GM18505 (cell line): ENCODE measurements around the gene RUNX3.

Experiments used
- ATAC-seq: cut with Tn5 transposase; IDR thresholded peaks from one replicate; pipeline ENCODE4 v1.9.1; 2021; ENCODE audit not compliant: unreplicated experiment
- POLR2A ChIP-seq: IDR thresholded peaks from 4 replicates; pipeline ENCODE4 v1.6.1; 2011; ENCODE audit warnings: borderline replicate concordance; ENCODE audit not compliant: insufficient read depth, insufficient read length; ENCODE audit errors: extremely low read depth

Gene RUNX3

DNA sequence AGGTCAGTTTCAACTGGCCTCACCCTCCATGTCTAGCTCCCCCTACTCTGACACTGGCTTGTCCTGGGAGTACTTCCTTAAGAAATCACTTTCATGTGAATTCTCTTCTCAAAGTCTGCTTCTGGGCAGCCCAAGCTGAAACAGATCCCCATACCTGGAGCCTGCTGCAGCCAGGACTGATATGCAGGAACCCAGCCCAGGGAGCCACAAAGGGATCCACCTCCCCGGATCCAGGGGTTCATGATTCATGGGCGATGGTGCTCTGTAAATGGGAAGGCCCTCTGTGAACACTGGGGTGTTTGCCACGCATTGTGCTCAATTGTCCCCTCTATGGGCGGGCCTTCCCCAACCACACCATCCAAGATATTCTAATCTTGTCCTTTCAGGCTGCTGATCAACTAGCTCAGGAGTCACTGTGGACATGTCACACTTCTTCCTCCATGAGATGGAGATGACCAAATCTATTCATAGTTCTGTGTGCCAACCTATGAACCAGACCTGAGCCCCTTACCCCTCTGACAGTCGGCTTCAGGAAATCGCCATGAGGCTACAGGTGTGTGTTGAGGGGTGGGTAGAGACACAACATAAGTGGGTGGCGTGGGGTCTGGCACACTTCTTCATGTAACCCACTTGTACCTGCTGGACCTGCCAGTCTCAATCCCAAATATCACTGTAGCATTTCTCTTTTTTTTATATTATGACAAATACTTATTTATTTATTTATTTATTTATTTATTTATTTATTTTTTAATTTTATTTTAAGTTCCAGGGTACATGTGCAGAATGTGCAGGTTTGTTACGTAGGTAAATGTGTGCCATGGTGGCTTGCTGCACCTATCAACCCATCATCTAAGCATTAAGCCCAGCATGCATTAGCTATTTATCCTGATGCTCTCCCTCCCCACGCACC lies 41.8 kb downstream of the RUNX3 start:
- no peak for TF ChIP-seq POLR2A
- no peak for ATAC-seq

GRCh38 chr1:24886241-24886640 lies 43.8 kb downstream of the RUNX3 start:
- no peak for ATAC-seq
- no peak for TF ChIP-seq POLR2A

DNA sequence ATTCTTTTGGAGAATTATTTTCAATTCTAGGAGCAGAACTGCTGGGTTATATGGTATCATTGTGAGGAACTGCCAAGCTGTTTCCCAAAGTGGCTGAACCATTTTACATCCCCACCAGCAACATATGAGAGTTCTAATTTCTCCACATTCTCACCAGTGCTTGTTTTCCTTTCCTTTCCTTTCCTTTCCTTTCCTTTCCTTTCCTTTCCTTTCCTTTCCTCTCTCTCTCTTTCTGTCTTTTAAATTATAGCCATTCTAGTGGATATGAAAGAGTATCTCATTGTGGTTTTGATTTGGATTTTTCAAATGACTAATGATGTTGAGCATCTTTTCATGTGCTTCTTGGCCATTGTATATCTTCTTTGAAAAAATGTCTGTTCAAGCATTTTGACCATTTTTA lies 45.3 kb downstream of the RUNX3 start:
- no peak for TF ChIP-seq POLR2A
- ATAC-seq: no peak

DNA sequence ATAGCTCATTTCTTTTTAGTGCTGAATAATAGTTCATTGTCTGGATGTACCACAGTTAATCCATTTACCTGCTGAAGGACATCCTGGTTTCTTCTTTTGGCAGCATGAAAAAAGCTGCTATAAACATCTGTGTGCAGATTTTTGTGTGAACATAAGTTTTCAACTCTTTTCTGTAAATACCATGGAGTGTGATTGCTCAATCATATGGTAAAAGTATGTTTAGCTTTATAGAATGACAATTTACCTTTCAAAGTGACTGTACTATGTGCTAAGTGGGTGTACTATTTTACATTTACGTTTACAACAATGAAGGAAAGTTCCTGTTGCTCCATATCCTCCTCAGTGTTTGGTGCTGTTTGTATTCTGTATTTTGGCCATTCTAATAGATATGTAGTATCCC lies 49.0 kb downstream of the RUNX3 start:
- no peak for TF ChIP-seq POLR2A

GRCh38 chr1:24878775-24879742 lies 51.0 kb downstream of the RUNX3 start:
- TF ChIP-seq POLR2A: no peak
- no peak for ATAC-seq

More for the DNA sequence above, 49.0 kb downstream of the RUNX3 start:
- no peak for ATAC-seq

DNA sequence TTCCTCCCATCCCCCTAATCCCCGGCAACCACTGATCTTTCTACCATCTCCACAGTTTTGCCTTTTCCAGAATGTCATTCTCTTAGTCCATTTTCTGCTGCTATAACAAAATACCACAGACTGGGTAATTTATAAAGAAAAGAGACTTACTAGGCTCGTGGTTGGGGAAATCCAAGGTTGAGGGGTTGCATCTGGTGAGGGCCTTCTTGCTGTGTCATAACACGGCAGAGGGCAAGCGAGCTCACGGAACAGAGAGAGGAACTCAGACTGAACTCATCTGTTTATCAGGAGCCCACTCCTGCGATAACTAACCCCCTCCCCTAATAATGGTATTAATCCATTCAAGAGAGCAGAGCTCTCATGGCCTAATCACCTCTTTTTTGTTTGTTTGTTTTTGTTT lies 52.0 kb downstream of the RUNX3 start:
- no peak for ATAC-seq
- no peak for TF ChIP-seq POLR2A

DNA sequence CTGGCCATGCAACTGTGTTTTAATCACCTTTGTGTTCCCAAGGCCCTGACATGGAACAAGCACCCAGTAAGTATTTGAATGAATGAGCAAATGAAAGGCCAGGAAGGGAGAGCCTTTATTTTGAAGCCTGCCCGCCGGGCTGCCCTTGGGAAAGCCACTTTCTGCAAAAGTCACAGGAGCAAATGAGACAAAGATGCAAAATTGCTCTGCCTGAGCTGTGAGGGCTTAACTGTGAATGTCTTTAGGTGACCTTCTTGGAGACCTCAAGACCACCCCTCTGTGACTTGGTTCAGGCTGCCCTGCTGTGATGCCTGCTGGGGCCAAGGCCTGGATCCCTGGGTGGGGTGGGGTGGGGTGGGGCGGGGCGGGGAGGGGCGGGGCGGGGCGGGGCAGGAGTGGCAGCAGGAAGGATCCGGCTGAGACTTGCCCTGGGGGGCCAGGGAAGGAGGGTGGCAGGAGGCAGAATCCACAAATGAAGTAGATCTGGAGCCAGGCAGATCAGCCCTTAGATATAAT lies 54.0 kb downstream of the RUNX3 start:
- TF ChIP-seq POLR2A: no peak
- ATAC-seq: no peak

DNA sequence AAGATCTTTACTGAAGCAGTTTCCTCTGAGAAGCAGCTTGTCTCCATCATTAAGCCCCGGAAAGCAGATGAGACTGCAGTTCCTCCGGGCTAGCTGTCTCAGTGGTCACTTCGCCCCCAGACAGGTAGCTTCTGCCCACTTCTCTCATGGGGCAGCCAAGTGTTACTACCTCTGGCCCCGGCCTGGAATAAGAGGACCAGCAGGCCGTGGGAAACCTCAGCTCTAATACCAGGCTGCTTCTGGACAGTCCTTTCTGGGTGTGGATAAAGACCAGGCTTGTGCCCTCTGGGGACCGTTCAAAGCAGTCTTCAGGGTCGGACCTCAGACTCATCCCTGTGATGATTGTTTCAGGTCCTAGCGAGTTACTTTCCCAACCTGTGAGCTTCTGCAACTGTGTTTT lies 54.8 kb downstream of the RUNX3 start:
- no peak for TF ChIP-seq POLR2A
- ATAC-seq: no peak

DNA sequence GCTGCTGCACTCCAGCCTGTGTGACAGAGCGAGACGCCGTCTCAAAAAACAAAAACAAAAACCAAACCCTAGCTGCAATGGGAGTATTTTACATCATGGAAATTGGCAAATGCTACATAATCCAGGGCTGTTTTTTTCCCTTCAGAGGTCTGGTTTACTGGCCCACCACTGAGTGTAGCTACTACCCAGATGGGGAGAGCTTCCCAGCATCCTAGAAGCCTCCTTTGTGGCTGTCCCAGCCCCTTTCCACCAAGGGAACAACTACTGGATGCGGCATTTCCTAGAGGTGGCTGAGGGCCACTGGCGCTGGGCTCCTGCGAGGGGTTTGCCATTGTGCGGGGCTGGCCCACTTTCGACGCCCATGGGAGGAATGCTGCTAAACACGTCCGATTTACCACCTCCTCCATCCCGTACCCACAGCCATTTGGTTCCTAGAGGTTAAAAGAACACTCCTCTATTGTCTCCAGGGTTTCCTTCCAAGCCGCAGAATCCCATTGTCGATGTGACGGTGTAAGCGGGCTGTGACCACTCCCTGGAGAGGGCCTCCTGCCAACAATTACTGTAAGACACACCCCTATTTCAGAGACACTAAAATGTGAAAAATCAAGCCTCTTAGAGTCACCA lies 55.4 kb downstream of the RUNX3 start:
- TF ChIP-seq POLR2A: no peak
- ATAC-seq: no peak

GRCh38 chr1:24874056-24874455 lies 56.0 kb downstream of the RUNX3 start:
- ATAC-seq: no peak
- no peak for TF ChIP-seq POLR2A

DNA sequence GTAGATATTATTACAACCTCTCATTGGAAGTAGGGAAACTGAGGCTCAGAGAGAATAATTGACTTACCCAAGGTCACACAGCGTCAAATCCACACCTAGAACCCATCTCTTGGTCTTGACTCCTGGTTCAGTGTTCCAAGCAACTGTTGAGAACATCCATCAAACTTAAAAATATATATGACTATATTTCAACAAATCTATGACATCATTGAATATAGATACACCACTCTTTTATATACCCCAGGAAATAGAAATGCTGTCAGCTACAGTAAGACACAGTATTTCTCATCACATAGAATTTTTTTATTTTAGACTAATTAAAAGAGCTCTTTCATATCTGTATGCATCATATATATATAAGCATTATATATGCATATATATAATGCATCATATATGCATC lies 56.9 kb downstream of the RUNX3 start:
- no peak for ATAC-seq
- TF ChIP-seq POLR2A: no peak

DNA sequence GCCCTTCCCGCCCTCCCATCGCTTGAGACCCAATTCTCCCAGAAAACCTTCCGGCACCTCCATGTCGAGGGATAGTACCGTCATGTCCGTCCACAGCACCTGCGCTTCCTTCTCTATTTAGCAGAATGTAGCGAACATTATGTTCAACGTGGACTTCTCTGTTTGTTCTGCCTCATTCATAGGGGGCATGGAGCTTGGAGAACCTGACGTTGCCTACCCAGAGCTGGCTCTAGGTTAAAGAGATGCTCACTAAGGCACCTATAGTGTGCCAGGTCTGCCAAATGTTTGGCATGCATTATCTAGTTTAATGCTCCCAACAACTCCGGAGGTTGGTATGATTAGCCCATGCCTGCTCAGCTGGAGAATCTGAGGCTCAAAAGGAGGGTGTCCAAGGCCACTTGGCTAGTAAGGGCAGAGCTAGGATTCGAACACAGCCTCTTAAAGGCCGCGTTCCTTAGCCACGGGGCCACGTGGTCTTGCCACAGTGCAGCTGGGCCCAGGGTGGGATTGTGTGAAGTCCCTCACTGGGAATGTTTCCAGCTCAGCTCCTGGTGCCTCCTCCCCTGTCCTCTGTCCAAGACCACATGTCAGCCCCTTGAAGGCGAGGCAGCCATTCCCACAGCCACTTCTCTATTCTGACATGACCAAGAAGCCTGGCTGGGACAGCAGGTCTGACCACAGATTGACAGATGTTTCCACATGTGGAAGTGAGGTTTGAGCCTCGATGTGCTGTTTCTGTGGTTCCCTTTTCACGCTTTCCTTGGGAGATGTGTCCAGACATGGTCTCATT lies 57.8 kb downstream of the RUNX3 start:
- ATAC-seq: no peak
- no peak for TF ChIP-seq POLR2A
